Measurements from ENCODE around the gene ANO1.
A peak's percentile ranks its signal among the peaks of the same experiment; 100 is the strongest.

The ANO1 gene

DNA sequence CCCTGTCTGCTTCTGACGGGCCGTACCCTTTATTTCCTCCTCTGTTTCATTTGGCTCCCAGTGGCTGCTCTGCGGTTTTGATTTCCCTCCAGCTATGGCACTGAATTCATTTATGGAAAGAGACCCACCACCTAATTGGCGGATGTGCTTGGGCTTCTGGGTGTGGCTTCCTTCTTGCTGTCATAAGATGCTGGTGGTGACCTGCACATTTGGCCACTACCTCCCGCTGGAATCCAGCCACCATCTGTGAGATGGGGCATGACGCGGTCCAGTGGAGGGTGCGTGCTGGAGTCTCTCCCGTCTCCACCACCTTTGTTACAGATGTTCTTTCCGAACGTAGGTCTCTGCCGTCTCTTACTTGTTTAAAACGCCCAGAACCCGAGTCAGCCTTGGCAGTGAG lies 77.3 kb downstream of the ANO1 start:
- Histone ChIP-seq H3K9me3 (ENCODE audit: low read length) (no peaks in the 10 kb centered on the region), H3K27me3 (ENCODE audit: insufficient read depth, low read length) (no peaks in the 10 kb centered on the region; the same call in 1 of the 2 replicates), H3K27ac (ENCODE audit: low read depth, low read length, poor library complexity, severe bottlenecking) (no peak overlapping the region), H2AFZ (ENCODE audit: low read length) (no peak overlapping the region), H3K4me3 (ENCODE audit: low read depth, low read length, poor library complexity, severe bottlenecking) (no peak overlapping the region), H3K4me1 (ENCODE audit: insufficient read depth, low read length, severe bottlenecking) (no peaks in the 10 kb centered on the region), H3K79me2 (ENCODE audit: insufficient read depth, low read length) (no peaks in the 10 kb centered on the region), H3K9ac (ENCODE audit: low read length) (no peak overlapping the region), H3K4me2 (ENCODE audit: low read length) (no peak overlapping the region), H4K20me1 (ENCODE audit: insufficient read depth, low read length) (no peaks in the 10 kb centered on the region), H3F3A (ENCODE audit: insufficient read depth, low read length) (no peaks in the 10 kb centered on the region), H3K9me2 (ENCODE audit: low read depth, low read length) (no peaks in the 10 kb centered on the region), H3K36me3 (ENCODE audit: insufficient read depth, low read length) (no peaks in the 10 kb centered on the region)
- no peak for TF ChIP-seq EZH2 (IDR thresholded peaks at IDR 0.05; ENCODE audit: borderline replicate concordance, low read length)
- TF ChIP-seq, protein P1, sequence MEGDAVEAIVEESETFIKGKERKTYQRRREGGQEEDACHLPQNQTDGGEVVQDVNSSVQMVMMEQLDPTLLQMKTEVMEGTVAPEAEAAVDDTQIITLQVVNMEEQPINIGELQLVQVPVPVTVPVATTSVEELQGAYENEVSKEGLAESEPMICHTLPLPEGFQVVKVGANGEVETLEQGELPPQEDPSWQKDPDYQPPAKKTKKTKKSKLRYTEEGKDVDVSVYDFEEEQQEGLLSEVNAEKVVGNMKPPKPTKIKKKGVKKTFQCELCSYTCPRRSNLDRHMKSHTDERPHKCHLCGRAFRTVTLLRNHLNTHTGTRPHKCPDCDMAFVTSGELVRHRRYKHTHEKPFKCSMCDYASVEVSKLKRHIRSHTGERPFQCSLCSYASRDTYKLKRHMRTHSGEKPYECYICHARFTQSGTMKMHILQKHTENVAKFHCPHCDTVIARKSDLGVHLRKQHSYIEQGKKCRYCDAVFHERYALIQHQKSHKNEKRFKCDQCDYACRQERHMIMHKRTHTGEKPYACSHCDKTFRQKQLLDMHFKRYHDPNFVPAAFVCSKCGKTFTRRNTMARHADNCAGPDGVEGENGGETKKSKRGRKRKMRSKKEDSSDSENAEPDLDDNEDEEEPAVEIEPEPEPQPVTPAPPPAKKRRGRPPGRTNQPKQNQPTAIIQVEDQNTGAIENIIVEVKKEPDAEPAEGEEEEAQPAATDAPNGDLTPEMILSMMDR (IDR thresholded peaks at IDR 0.05; ENCODE audit: low read length), result no peak

DNA sequence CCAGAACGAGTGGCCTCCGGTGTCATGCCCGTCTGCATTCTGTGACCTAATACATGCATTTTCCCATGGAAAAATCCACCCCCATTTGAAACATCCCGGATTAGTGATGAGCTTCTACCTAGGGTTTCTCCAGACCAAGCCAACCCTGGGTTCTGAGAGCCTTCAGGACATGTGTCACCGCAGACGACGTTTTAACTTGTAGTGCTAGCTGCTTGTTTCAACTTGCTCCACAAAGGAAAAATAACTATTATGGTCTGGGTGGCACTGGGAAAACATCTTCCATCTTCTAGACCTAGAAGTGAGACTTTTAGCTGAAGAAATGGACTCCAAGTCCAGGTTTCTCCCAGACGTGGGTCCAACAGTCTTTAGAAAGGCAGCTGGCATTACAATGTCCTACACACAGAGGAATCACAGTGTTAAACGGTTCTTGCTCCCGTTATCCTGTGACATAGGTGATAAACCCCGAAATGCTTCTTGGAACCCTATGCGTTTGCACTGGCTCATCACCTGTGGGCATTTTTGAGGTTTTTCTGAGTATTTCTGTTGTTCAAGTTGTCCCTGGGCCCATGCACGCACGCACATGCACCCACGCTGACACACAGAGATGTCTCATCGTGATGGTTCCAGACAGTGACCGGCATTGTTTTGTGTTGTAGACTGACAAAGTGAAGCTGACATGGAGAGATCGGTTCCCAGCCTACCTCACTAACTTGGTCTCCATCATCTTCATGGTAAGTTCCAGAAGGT lies 78.3 kb downstream of the ANO1 start:
- Histone ChIP-seq H3K9me2 (ENCODE audit: low read depth, low read length) (no peaks in the 10 kb centered on the region), H3K79me2 (ENCODE audit: insufficient read depth, low read length) (no peaks in the 10 kb centered on the region), H3K4me3 (ENCODE audit: low read depth, low read length, poor library complexity, severe bottlenecking) (no peak overlapping the region), H2AFZ (ENCODE audit: low read length) (no peak overlapping the region), H3K9ac (ENCODE audit: low read length) (no peak overlapping the region), H3K9me3 (ENCODE audit: low read length) (no peaks in the 10 kb centered on the region), H3F3A (ENCODE audit: insufficient read depth, low read length) (no peaks in the 10 kb centered on the region), H3K27me3 (ENCODE audit: insufficient read depth, low read length) (no peaks in the 10 kb centered on the region; the same call in 1 of the 2 replicates), H3K27ac (ENCODE audit: low read depth, low read length, poor library complexity, severe bottlenecking) (no peak overlapping the region), H3K4me1 (ENCODE audit: insufficient read depth, low read length, severe bottlenecking) (no peaks in the 10 kb centered on the region), H3K36me3 (ENCODE audit: insufficient read depth, low read length) (no peaks in the 10 kb centered on the region), H4K20me1 (ENCODE audit: insufficient read depth, low read length) (no peaks in the 10 kb centered on the region), H3K4me2 (ENCODE audit: low read length) (no peak overlapping the region)
- TF ChIP-seq EZH2 (IDR thresholded peaks at IDR 0.05; ENCODE audit: borderline replicate concordance, low read length), result no peak
- TF ChIP-seq, protein P1 (IDR thresholded peaks at IDR 0.05; ENCODE audit: low read length), result no peak

DNA sequence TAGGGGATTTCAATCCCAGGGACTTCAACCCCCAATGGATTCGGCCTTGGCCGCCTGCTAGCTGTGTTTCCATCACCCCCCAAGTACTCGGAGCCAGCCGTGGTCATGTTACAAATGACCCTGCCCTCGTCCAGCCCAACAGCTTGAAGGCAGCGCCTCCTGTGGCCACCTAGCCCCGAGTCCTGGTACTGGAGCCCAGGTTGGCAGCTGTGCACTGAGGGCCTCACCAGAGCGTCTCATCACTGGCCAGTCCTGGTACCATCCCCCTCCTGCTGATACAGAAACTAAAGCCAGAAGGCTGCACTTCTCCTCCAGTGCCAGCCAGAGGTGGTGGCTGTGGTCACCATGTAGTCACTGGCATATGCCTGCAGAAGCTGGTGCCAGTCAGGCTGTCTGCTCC lies 80.1 kb downstream of the ANO1 start:
- no peak overlapping the region for H3K27ac ChIP-seq (ENCODE audit: low read depth, low read length, poor library complexity, severe bottlenecking)
- no peaks in the 10 kb centered on the region for H4K20me1 ChIP-seq (ENCODE audit: insufficient read depth, low read length)
- H2AFZ ChIP-seq (ENCODE audit: low read length), result no peak overlapping the region
- no peak overlapping the region for H3K4me3 ChIP-seq (ENCODE audit: low read depth, low read length, poor library complexity, severe bottlenecking)
- no peak overlapping the region for H3K4me2 ChIP-seq (ENCODE audit: low read length)
- no peaks in the 10 kb centered on the region for H3F3A ChIP-seq (ENCODE audit: insufficient read depth, low read length)
- H3K27me3 ChIP-seq (ENCODE audit: insufficient read depth, low read length), result no peaks in the 10 kb centered on the region; the same call in 1 of the 2 replicates
- no peaks in the 10 kb centered on the region for H3K4me1 ChIP-seq (ENCODE audit: insufficient read depth, low read length, severe bottlenecking)
- no peaks in the 10 kb centered on the region for H3K9me2 ChIP-seq (ENCODE audit: low read depth, low read length)
- H3K9me3 ChIP-seq (ENCODE audit: low read length), result no peaks in the 10 kb centered on the region
- H3K36me3 ChIP-seq (ENCODE audit: insufficient read depth, low read length), result no peaks in the 10 kb centered on the region
- TF ChIP-seq, protein P1 (IDR thresholded peaks at IDR 0.05; ENCODE audit: low read length), result peak; percentile 18; the same call in 1 of the 2 replicates
- no peak for TF ChIP-seq EZH2 (IDR thresholded peaks at IDR 0.05; ENCODE audit: borderline replicate concordance, low read length)
- no peaks in the 10 kb centered on the region for H3K79me2 ChIP-seq (ENCODE audit: insufficient read depth, low read length)
- H3K9ac ChIP-seq (ENCODE audit: low read length), result no peak overlapping the region
